NB4 (cell line): ENCODE data around the gene DCC.

Experiments
- DNase-seq: peaks from one replicate; pipeline ENCODE4 v3.0.0; 2010; ENCODE audit warnings: low read depth
- H3K4me3 ChIP-seq: one replicate; pipeline ENCODE4 v1.5.1; 2011; ENCODE audit warnings: mild to moderate bottlenecking, low read depth, low read length, moderate library complexity
- CTCF ChIP-seq: IDR thresholded peaks from one replicate; pipeline ENCODE4 v1.5.1; 2012; ENCODE audit warnings: low read depth, low read length
- MYC ChIP-seq: IDR thresholded peaks from 2 replicates; pipeline ENCODE4 v1.6.1; 2011; ENCODE audit warnings: low read depth, low read length
- POLR2A ChIP-seq: IDR thresholded peaks from 2 replicates; pipeline ENCODE4 v1.6.1; 2011; ENCODE audit warnings: mild to moderate bottlenecking; ENCODE audit not compliant: insufficient read length; ENCODE audit errors: extremely low read depth
- TF ChIP-seq, protein P1 (sequence below): IDR thresholded peaks from 2 replicates; pipeline ENCODE4 v1.6.1; 2011; ENCODE audit warnings: low read depth, low read length

The DCC gene

DNA sequence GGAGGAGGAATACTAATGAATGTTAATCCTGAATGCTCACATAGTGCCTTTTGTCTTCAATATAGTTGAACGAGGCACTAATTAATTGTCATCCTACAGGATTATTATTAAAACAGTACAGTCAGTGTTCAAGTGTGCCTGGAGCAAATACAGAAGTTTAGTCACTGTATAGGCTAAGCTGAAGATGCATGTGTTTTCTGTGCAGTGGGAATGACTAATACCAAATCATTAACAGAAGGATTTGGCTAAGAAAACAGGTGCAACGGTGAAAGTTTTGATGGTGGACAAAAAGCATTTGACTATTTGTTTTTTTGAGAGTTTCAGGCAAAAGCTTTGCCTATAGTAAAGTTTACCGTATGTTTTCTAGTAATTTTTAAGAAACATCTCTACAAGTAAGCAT is 62.8 kb downstream of the DCC start:
- TF ChIP-seq POLR2A (no peak), CTCF (no peak), MYC (no peak)
- TF ChIP-seq, protein P1, sequence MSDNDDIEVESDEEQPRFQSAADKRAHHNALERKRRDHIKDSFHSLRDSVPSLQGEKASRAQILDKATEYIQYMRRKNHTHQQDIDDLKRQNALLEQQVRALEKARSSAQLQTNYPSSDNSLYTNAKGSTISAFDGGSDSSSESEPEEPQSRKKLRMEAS, result no peak
- no peak for DNase-seq

DNA sequence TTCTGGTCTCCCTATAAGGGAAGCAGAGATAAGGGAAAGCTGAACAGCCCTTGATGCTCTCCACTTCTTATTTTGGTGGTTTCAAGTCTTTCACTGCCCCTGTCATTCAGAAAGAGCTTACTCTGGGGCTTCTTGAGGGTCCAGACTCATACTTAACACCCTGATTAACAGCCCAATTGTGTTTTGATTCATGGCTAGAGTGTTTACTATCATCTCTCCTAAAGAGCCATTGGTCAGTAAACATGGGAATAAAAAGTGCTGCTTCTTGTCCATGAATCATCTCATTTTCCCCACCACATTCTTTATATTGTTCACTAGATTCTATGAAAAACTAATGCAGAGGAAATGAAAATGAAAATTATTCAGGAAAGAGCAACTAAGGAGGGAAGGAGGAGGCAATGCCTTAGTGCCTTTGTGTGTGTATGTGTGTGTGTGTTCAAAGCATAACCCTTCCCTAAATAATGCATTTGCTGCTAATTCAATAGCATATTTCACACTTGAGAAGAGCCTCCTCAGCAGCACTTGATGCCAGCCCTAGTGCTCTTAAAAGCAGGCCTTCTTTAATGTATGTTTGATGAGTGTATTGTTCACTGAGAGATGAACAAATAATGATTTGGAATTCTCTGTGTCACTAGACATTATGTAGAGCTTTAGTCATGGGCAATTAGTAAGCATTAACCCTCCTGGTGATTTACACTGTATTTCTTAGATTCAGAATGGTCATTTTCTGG is 63.5 kb downstream of the DCC start:
- no peak for DNase-seq
- no peak overlapping the region for H3K4me3 ChIP-seq
- TF ChIP-seq, protein P1, result no peak
- TF ChIP-seq POLR2A, result no peak
- no peak for TF ChIP-seq CTCF
- no peak for TF ChIP-seq MYC

More for the DNA sequence above, 62.8 kb downstream of the DCC start:
- no peak overlapping the region for H3K4me3 ChIP-seq

DNA sequence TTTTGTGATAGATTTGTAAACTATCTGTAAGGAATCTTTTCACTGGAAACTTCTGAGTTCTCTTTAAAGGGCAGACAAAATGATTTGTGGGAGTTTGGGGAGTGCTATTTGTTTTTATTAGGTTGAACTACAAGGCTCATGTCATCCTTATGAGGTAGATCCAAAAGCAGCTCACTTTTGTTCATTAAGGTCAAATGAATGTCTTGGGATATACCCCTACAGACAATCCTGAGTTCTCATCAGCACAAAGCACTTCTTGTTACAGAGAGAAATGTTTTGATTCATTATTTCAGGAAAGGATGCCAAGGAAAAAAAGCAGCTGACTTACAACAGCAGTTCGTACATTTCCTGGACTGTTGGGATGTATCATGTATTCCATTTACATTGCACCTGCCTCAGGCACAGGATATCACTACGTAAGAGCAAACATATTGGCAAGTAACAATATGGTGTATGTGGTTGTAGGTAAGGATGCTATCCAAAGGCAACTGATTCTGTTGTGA is 68.9 kb downstream of the DCC start:
- DNase-seq, result no peak
- no peak overlapping the region for H3K4me3 ChIP-seq
- TF ChIP-seq MYC (no peak), POLR2A (no peak), CTCF (no peak)
- TF ChIP-seq, protein P1, result no peak

GRCh38 chr18:52409727-52410126 is 69.7 kb downstream of the DCC start:
- H3K4me3 ChIP-seq, result no peak overlapping the region
- peak; percentile 2 for DNase-seq
- no peak for TF ChIP-seq POLR2A

- no peak overlapping the region for H3K4me3 ChIP-seq
- TF ChIP-seq CTCF, result no peak
- DNase-seq, result no peak
These were observed 75.1 kb downstream of the DCC start for GRCh38 chr18:52415131-52415530.

- no peak overlapping the region for H3K4me3 ChIP-seq
- TF ChIP-seq POLR2A (no peak), CTCF (peak; percentile 7)
- DNase-seq, result peak; percentile 4
These were observed 83.1 kb downstream of the DCC start for GRCh38 chr18:52422985-52423601.

GRCh38 chr18:52426041-52426440 is 86.0 kb downstream of the DCC start:
- no peak for TF ChIP-seq MYC
- no peak for DNase-seq
- H3K4me3 ChIP-seq, result no peak overlapping the region
